ENCODE results near the gene TNKS1BP1.
"Not testable (repeated sequence)": the region's sequence is repeated elsewhere in the genome, so short reads cannot be mapped to it uniquely, and the experiment has no call there.

TNKS1BP1 gene

DNA sequence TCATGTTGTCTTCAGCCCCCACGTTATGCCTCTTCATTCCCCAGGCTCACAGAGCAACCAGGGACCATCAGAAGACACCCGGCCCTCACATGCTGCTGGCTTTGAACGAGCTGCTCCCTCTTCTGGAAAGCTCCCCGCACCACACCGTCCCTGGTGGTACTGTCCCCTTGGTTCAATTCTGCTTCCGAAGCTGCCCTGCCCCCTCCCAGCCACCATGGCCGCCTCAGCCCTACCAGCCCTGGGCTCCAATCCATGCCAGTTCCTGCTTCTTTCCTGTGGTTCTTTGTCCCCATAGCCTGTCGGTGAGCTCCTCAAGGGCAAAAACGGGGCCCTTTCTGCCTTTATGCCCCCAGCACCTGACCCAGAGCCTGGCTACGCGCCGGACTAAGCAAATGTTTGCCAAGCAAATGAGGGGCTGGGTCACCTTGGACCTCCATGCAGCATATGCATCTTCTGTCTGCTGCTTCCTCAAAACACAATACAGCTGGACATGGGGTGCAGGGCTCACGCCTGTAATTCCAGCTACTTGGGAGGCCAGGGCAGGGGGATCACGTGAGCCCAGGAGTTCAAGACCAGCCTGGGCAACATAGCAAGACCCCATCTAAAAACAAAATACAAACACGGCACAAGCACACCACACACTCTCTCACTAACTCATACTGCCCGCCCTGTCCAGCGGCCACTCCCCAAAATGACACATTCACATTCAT lies 21.3 kb downstream of the TNKS1BP1 start:
- TF ChIP-seq, protein P1, sequence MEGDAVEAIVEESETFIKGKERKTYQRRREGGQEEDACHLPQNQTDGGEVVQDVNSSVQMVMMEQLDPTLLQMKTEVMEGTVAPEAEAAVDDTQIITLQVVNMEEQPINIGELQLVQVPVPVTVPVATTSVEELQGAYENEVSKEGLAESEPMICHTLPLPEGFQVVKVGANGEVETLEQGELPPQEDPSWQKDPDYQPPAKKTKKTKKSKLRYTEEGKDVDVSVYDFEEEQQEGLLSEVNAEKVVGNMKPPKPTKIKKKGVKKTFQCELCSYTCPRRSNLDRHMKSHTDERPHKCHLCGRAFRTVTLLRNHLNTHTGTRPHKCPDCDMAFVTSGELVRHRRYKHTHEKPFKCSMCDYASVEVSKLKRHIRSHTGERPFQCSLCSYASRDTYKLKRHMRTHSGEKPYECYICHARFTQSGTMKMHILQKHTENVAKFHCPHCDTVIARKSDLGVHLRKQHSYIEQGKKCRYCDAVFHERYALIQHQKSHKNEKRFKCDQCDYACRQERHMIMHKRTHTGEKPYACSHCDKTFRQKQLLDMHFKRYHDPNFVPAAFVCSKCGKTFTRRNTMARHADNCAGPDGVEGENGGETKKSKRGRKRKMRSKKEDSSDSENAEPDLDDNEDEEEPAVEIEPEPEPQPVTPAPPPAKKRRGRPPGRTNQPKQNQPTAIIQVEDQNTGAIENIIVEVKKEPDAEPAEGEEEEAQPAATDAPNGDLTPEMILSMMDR (IDR thresholded peaks at IDR 0.05; ENCODE audit: extremely low read depth, missing control alignments) = no peak
- DNase-seq (ENCODE audit: low spot score) = peak; percentile 7

DNA sequence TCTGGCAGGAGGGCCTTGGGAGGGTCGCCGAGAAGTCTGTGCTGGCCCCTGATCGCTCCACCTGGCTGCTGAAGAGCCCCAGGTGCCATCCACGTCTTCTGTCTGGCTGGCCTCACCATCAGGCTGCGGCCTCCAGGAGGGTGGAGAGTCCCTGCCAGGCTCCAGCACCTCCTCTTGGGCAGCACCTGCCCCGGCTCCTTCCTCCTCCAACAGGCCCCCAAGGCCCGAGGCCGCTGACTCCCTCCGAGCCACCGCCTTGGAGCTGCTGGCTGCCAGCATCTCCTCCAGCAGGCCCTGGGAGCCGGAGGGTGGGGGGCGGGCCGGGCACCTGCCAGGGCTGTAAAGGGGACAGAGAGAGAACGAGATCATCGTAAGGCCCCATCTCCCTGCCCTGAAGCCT lies 22.3 kb downstream of the TNKS1BP1 start:
- TF ChIP-seq, protein P1 (IDR thresholded peaks at IDR 0.05; ENCODE audit: extremely low read depth, missing control alignments) = no peak
- no peak for DNase-seq (ENCODE audit: low spot score)

DNA sequence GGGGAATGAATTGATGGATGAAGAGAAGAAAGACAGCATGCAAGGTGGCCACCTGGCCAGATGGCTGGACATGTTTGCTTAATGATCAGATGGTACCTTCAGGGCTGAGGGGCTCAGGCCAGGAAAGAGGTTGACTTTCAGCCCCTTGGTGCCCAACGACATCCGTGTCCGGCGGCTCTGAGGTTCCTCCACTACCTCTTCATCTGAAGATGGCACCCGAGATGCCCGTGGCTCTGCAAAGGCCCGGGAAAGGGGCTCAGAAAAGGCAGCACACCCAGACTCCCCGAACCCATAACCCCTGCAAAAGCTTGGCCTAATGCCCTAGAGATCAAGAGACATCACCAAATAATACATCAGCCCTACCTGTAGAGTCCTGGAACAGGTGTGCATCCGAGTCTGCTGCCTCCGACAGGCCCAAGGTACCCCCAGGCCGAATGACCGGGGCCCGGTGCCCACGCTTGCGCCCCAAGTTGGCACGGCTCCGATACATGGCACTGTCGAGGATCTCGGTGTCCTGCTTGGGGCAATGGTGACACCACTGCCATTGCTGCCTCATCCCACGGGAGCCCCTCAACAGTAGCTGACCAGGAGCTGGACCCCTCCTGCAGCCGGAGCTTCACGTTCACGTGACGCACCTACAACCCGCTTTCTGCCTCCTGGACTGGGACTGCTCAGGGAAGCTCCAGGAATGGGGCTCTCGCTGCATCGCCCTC lies 22.9 kb downstream of the TNKS1BP1 start:
- TF ChIP-seq, protein P1 (IDR thresholded peaks at IDR 0.05; ENCODE audit: extremely low read depth, missing control alignments) = no peak
- peak; percentile 10 for DNase-seq (ENCODE audit: low spot score)

DNA sequence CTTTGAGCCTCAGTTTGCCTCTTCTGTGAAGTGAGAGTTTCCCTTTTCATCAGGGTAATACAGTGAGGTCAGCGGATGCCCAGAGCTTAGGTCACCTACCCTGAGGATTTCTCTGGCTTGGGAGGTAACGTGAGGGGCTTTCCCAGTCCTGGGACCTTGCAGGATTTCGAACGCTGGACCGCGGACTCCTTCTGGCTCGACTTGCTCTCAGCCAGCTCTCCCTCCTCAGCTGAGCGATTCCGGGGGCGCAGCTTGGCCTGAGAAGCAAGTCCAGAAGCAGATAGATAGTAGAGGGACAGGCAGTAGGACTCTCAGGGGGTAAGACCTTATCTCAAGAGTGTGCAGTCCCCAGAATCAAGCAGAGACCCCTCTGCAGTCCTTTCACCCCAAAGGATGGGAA lies 24.0 kb downstream of the TNKS1BP1 start:
- no peak for DNase-seq (ENCODE audit: low spot score)
- TF ChIP-seq, protein P1 (IDR thresholded peaks at IDR 0.05; ENCODE audit: extremely low read depth, missing control alignments) = no peak

DNA sequence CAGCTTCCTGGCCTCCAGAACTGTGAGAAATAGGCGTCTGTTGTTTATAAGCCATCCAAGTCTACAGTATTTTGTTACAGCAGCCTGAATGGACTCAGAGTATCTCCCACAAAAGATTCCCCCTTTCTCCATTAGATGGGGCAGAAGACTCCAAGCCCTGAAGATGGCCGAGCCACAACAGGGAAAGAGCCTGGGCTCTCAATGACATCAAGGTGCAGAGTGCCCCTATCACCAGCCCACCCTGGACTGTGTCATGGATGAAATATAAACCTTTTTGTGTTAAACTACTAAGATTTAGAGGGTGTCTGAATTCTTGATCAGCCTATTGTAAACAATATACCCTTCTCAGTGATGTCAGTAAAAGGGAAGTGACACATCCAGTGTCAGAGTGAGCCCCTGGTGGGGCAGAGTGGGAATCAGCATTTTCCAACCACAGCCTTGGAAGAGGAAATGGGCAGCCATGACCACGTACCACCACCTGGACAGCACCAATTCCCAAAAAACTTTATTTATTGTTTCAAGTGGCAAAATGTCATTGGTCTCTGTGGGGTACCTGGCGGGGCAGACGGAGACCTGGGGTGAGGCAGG lies 25.5 kb downstream of the TNKS1BP1 start:
- DNase-seq (ENCODE audit: low spot score) = no peak
- TF ChIP-seq, protein P1 (IDR thresholded peaks at IDR 0.05; ENCODE audit: extremely low read depth, missing control alignments) = no peak

GRCh38 chr11:57297221-57297620 lies 27.5 kb downstream of the TNKS1BP1 start:
- TF ChIP-seq, protein P1 (IDR thresholded peaks at IDR 0.05; ENCODE audit: extremely low read depth, missing control alignments) = no peak
- no peak for DNase-seq (ENCODE audit: low spot score)

- DNase-seq (ENCODE audit: low spot score) = not testable (repeated sequence)
These were observed 28.5 kb downstream of the TNKS1BP1 start for GRCh38 chr11:57296205-57296604.

Data from GM20000 (cell line).